AG04449 (cell line): ENCODE measurements around the gene MAPK9.

Experiments used
- CTCF ChIA-PET: fragments of 350-600 bp; formaldehyde crosslinking; extraction: SDS; loops from one replicate; lab custom pipeline; 2021; ENCODE audit warnings: antibody characterized with exemption; lab: Yijun Ruan, JAX
- POLR2A ChIA-PET: fragments of 400-600, 350-600 bp; formaldehyde crosslinking; extraction: SDS; loops from one replicate; lab custom pipeline; 2020; ENCODE audit warnings: antibody characterized with exemption, inconsistent platforms; lab: Yijun Ruan, JAX
- DNase-seq: peaks from one replicate; pipeline ENCODE4 v3.0.0-alpha.2; 2010; ENCODE audit warnings: low read depth, low spot score
- H3K4me3 ChIP-seq: 2 replicates; pipeline ENCODE4 v1.5.1; 2011; ENCODE audit warnings: low read depth, mild to moderate bottlenecking, control low read depth, low read length
- TF ChIP-seq, protein P1 (sequence below): IDR thresholded peaks from one replicate; pipeline ENCODE4 v1.5.1; 2011; ENCODE audit warnings: mild to moderate bottlenecking, moderate library complexity, low read length, control low read depth, inconsistent platforms; ENCODE audit not compliant: insufficient read depth; ENCODE audit errors: missing control alignments

MAPK9 gene

DNA sequence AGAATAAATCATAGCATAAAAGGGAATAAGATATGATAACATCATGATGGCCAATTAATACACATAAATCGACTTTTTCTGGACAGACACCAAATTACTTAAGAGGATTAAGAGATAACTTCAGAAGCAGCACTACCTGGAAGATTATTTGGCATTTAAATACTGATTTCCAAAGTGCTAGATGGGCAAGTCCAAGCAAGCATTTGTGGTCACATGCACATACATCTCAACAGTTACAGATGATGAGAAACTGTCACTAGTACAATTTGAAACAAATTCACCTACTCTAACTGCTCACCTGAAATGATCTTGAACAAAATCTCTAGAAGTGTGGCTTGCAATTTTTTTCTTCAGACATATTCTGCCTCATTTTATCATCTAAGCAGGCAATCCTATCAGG lies 56.0 kb downstream of the MAPK9 start:
- DNase-seq, result no peak
- ChIA-PET CTCF (interaction anchor here (0.9 kb wide), 2 partner anchors 11 to 27 kb away, joined by 3 read pairs; partner anchors contain the start of gene RASGEF1C), POLR2A (no interaction called here)
- TF ChIP-seq, protein P1, sequence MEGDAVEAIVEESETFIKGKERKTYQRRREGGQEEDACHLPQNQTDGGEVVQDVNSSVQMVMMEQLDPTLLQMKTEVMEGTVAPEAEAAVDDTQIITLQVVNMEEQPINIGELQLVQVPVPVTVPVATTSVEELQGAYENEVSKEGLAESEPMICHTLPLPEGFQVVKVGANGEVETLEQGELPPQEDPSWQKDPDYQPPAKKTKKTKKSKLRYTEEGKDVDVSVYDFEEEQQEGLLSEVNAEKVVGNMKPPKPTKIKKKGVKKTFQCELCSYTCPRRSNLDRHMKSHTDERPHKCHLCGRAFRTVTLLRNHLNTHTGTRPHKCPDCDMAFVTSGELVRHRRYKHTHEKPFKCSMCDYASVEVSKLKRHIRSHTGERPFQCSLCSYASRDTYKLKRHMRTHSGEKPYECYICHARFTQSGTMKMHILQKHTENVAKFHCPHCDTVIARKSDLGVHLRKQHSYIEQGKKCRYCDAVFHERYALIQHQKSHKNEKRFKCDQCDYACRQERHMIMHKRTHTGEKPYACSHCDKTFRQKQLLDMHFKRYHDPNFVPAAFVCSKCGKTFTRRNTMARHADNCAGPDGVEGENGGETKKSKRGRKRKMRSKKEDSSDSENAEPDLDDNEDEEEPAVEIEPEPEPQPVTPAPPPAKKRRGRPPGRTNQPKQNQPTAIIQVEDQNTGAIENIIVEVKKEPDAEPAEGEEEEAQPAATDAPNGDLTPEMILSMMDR, result no peak
- H3K4me3 ChIP-seq, result no peak overlapping the region

DNA sequence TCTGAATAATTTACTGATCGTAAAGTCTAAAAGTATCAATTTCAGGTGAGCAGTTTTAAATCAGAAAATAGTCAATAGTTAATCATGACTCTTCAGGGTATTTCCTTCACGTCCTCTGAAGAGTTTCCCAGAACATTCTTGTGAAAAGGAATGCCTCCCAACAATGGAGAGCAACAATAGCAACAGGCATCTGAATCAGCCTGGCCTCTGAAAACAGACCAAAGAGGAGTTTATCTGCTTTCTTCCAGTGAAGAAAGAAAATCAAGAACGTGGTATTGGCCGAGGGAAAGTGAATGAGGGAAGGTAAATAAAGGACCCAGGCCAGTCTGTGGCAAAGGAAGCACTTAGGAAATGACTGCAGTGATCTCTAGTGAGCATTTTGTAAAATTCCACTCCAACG lies 56.8 kb downstream of the MAPK9 start:
- TF ChIP-seq, protein P1, result no peak
- ChIA-PET POLR2A (no interaction called here), CTCF (interaction anchor here (0.9 kb wide), 2 partner anchors 12 to 26 kb away, joined by 3 read pairs; partner anchors contain the start of gene RASGEF1C)
- no peak overlapping the region for H3K4me3 ChIP-seq
- DNase-seq, result no peak

DNA sequence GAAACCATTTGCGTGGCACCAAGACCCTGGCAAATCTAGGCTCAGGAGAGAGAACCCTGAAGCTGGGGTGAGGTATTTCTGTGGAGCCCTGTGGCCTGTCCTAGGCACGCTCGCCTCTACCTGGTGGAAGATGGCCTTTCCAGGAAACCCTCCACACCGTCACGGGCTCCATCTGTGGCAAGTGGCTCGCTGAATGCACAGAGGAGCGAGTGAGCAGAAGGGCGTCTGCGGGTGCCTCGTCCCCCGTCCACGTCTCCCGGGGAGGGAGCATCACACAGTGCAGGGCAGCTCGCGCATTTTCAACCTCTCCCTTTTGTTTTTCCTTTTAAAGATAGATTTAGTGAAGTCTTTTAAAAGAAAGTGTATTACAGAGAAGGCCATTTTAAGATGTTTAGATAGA lies 57.6 kb downstream of the MAPK9 start:
- no peak overlapping the region for H3K4me3 ChIP-seq
- TF ChIP-seq, protein P1, result no peak
- ChIA-PET CTCF (no interaction called here), POLR2A (no interaction called here)
- no peak for DNase-seq

GRCh38 chr5:180233729-180234128 lies 58.2 kb downstream of the MAPK9 start:
- no peak for DNase-seq
- POLR2A ChIA-PET, result no interaction called here
- CTCF ChIA-PET, result no interaction called here
- TF ChIP-seq, protein P1, result no peak
- H3K4me3 ChIP-seq, result no peak overlapping the region

- DNase-seq, result no peak
- TF ChIP-seq, protein P1, result no peak
- no peak overlapping the region for H3K4me3 ChIP-seq
- POLR2A ChIA-PET, result no interaction called here
- CTCF ChIA-PET, result no interaction called here
These were observed 61.9 kb downstream of the MAPK9 start for GRCh38 chr5:180230017-180230416.

- ChIA-PET CTCF (no interaction called here), POLR2A (no interaction called here)
- TF ChIP-seq, protein P1, result no peak
- no peak overlapping the region for H3K4me3 ChIP-seq
- no peak for DNase-seq
These were observed 69.8 kb downstream of the MAPK9 start for GRCh38 chr5:180222056-180222455.
